Activated T-helper 9 cell treated with anti-CD3 and anti-CD28 coated beads, Interleukin-2, amount 50 U/mL, for 16 hours (primary cell): Measurements from ENCODE around the gene REG1A.

Experiments used
- DNase-seq: peaks from one replicate; pipeline ENCODE4 v3.0.0-alpha.2; 2020; ENCODE audit warnings: low read depth

Gene REG1A, protein sequence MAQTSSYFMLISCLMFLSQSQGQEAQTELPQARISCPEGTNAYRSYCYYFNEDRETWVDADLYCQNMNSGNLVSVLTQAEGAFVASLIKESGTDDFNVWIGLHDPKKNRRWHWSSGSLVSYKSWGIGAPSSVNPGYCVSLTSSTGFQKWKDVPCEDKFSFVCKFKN

GRCh38 chr2:79120194-79120713 is at the start of gene REG1A:
TSS of gene REG1A (plus strand) at chr2:79120488. CDS start at chr2:79120862, 374 bp downstream.
- no peak for DNase-seq

DNA sequence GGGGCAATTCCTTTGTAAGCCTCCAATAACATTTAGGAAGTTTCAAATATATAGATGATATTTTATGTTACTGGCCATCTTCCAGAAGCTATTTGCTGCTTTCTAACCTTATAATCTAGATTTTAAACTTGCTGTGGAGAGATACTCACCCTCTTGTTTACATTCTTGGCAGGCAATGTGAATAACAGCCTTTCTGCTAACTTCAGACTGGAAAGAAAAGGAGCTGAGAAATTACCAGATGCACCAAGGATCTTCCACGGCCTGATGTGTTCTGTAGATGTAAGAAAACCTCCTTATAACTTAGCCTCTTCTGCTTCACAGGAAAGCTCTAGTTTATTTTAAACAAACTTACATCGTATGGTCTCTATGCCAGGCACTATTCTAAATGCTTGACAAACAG is 49.2 kb upstream of the REG1A start:
- no peak for DNase-seq

GRCh38 chr2:79082987-79083386 is 37.3 kb upstream of the REG1A start:
- DNase-seq = no peak

DNA sequence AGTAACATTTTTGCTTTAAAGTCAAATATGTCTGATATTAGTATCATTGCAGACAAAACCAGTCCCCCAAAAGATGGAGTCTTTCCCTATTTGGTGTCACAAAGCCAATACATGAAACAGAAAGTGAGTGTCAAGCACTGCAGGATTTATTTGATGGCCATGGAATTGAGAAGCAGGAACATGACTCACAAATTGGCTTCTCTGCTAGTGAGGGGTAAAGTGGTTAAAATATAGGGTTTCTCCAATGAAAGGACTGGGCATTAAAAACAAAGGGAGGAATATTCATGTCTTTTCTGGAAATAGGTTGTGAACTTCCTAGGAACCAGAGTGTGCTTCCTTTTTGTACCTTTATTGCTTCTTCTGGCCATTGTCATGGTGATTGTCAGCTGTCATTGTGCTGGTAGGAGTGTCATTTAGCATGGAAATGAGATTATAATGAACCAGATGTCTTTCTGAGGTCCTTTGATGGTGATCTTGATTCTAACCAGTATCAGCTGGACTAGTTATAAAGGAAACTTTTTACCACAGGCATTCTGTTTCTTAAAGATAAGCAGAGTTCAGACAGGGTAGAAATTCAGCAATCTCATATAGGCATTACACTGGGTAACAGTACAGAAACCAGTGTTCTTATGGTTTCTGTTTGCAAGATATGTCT is 36.6 kb upstream of the REG1A start:
- DNase-seq = no peak

DNA sequence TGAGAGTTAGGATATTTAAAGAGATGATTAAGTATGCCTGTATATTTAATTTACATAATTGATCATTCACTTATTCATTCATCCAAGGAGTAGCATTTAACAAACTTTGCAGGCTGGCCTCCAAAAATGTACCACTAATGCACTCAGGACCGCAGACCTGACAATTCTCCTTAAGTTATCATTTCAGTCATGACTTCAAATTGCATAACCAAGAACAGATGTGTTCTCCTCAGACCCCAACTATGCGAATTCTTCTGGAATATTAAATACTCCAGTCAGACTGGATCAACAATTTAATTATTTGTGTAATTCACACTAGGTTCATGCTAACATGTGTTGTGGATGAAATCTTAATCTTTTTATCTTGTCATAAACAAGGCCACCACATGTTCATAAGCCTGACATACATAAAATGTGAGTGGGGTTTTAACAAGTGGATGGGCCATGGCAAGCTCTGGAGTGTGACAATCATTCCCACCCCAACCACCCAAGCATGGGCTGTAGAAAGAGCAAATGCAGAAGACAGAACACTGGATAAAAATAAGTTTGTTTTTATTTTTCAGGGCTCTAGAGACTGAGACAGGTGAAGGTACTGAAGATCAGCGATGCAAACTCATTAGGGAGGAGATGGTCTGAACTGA is 35.7 kb upstream of the REG1A start:
- no peak for DNase-seq

DNA sequence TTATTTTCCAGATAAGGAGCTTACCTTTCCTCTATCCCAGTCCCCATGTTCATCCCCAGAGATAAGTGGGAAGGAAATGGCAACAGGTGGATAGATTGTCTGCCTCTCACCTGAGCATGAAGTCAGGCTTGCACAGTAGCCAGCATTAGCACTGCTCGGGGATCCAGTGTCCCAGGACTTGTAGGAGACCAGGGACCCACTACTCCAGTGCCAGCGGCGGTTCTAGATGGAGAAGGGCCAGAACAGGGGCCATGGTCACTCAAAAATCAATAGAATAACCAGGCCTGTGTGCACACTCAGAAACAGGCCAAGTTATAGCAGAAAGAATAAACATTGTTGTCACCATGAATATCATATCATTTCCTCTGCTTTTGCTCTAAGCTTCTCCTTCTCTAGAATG is 34.9 kb upstream of the REG1A start:
- DNase-seq = no peak

- DNase-seq = no peak
Measured at GRCh38 chr2:79086255-79086654, 34.0 kb upstream of the REG1A start.

- DNase-seq = no peak
Measured at GRCh38 chr2:79087785-79088364, 32.4 kb upstream of the REG1A start, which contains the start of gene REG1B. TSS of gene REG1B (minus strand) at chr2:79087993. CDS start at chr2:79087612, 381 bp downstream.

- no peak for DNase-seq
Measured at GRCh38 chr2:79090693-79091092, 29.6 kb upstream of the REG1A start.

DNA sequence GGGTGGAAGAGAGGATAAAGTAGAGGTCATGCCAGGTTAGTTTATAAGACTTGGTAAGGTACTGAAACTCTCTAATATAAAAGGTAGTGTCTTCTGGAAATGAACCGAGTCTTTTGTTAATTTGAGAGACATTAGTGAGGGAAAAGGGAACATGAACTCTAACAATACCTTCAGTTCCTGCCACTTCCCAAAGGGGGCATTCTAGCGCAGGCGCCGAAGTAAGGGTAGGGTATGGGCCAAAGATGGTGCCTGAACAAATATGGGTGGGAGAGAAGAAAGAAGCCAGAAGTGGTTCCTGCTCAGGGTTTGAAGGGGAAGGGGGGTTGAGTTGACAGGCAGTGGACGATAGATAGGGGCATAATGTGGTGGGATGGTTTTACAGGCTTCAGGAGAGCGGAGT is 22.4 kb upstream of the REG1A start:
- no peak for DNase-seq

DNA sequence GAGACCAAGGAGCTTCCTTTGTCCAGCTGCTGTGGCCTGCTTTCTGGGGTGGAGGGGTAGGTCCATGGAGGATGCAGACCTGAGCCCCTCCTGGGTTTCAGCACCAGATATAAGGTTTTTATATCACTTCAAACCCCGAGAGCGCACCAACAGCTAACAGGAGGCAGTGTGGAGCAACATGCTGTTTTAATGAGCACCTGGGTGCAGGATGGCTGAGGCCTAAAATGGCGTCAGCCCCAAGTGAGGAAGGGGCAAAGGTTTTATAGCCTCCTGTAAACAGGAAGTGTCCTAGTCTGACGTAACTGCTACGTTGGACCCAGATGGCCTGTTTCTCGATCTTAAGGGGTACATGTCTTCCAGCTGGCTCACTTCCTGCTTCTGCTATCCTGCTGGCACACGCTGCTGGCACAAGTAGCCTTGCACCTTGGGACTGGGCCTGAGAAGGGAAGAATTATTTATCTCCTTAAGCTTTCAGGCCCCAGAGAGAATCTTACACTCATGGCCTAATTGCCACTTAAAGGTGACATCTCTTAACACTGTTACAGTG is 21.1 kb upstream of the REG1A start:
- no peak for DNase-seq

- no peak for DNase-seq
Measured at GRCh38 chr2:79100285-79100684, 20.0 kb upstream of the REG1A start.

DNA sequence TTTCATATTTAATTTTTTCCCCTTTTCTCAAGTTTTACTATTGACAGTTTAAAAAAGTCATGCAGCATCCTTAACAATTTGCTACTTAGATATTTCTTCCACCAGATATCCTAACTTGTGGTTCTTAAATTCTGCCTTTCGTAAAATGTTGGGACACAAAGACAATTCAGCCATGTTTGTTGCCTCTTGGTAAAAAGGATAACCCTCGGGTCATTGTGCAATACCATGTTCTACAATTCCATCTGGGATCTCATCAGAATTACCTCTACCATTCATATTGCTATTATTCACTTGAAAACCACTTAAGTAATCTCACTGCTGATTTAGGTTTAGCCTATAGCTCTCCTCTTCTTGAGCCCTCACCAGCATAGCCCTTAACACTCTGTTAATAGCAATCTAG is 19.3 kb upstream of the REG1A start:
- DNase-seq = no peak

DNA sequence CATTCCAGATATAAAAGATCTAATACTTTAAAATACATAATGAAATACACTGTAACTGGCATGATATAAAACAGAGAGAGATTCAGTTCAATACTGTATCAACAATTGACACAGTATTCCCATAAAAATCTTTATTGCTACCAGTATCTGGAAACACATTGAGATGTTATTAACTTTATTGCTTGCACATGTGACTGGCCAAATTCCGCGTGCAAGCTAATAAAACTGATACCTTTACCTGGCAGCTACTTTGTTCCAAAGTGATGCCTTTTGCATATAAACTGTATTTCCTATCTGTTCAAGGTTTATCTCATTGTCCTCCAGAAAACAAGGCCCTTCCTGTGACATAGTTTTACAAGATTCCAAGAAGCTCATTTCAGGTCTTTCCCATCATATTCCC is 17.1 kb upstream of the REG1A start:
- DNase-seq = no peak

DNA sequence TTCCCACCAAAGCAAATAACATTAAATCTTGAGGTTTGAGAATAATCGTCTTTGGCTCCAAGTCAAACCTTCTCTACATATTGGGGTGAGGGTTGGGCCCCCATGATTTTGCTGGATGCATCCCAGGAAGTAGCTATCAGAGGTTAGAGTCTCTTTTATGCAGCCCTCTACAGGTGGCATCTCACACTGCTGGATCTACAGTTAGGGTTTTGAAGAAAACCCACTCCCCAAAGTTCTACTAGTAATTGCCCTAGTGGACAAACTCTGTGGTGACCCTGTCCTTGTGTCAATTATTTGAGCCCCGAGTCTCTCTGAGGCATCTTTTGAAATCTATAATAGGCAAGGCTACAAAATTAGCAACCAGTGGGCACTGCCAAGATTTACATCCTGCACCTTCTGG is 15.0 kb upstream of the REG1A start:
- DNase-seq = no peak

GRCh38 chr2:79112269-79112668 is 8.0 kb upstream of the REG1A start:
- no peak for DNase-seq

DNA sequence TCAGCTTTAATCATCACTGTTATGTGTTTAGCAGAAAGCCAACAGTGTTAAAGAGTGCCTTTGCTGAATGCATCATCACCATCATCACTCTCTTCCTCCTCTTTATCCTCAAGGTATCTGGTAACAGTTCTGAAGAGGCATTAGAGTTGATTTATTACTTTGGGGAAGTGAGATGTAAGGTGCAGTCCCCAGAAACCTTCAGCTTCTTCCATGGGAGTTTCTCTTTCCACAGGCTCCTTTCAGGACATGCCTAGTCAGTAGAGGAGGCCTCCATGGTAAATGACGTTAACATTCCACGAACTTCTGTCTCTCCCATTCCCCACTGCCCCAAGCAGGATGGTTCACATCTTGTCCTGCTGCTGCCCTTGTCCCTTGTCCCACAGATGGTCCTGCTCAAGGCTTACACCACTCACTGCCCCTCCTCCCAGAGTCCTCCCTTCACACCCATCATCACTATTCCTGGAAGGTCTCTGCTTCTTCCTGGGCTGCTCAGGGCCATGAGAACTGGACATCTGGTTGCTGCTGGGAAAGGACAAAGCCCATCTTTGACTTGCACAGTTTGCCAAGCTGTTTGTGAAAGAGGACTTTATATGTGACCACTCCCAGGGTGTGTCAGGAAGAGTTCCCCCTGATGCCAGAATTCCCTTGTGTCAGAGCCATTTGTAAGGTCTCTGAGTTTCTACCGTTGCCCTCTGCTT is 5.3 kb upstream of the REG1A start:
- DNase-seq = no peak

DNA sequence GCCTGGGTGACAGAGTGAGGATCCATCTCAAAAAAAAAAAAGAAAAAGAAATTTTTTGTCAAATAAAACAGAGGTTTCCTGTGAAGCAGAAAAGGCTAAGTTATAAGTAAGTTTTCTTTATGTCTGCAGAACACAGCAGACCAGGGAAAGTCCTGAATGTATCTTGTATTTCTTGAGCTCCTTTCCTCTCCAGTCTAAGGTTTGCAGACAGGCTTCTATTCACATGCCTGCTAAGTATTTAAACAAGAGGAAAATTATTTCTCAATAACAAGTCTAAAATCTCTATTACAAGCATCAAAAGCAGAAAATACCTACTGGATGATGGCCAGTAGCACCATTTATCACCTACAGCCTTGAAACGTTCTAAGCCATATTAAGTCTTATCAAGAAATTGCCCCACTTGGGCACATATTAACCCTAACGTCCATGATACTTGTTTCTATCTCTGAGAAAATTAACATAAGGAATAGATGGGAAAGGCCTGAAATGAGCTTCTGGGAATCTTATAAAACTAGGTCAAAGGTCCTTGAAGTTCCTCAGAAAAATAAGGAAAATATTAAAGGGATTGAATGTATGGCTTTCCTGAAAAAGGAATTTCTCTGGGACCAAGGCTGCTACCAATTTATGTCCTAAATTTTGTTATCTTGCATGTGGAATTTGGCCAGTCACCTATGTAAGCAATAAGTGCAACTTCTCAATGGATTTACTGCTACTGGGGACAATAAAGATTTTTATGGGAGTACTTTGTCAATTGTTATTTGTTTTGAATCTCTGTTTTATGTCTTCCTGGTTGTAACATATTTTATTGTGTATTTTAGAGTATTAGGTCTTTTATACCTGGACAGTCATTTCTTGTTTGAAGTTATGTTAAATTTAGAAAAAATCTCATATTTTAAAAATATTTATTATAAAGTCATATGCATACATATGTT is 3.0 kb upstream of the REG1A start:
- no peak for DNase-seq

DNA sequence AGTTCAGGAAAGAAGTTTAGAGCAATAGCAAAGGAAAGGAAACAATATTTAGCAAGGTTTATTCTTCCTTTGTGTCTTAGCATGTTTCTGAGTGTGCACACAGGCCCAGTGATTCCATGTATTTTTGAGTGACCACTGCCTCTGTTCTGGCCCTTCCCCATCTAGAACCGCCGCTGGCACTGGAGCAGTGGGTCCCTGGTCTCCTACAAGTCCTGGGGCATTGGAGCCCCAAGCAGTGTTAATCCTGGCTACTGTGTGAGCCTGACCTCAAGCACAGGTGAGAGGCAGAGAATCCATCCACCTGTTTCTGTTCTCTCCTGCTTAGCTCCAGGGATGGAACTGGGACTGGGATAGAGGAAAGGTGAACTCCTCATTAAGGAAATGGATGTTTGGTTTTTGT is 2.4 kb downstream of the REG1A start:
- no peak for DNase-seq

GRCh38 chr2:79124907-79125720 is 4.8 kb downstream of the REG1A start:
- DNase-seq = no peak
